OCI-LY3 (cell line): ENCODE measurements around the gene ZMYND8.

ENCODE experiments used
- CTCF ChIP-seq: fragments of 200-600, 300-600 bp; sonication (generic); IDR thresholded peaks from 2 replicates; pipeline ENCODE4 v1.5.1; 2014; ENCODE audit warnings: antibody characterized with exemption, low read length, low read depth
- EZH2phosphoT487 ChIP-seq: fragments of 200-600 bp; shearing (Covaris generic); IDR thresholded peaks from 2 replicates; pipeline ENCODE4 v1.6.1; 2018; ENCODE audit warnings: antibody characterized with exemption, mixed run types, low read depth

- TF ChIP-seq CTCF (no peak), EZH2phosphoT487 (no peak)
Measured at GRCh38 chr20:47400685-47401084, 44.2 kb upstream of the ZMYND8 start.
